ENCODE results near the gene DUSP7.

The DUSP7 gene

GRCh38 chr3:52067046-52067445 lies 10.7 kb upstream of the DUSP7 start:
- DNase-seq = no peak

DNA sequence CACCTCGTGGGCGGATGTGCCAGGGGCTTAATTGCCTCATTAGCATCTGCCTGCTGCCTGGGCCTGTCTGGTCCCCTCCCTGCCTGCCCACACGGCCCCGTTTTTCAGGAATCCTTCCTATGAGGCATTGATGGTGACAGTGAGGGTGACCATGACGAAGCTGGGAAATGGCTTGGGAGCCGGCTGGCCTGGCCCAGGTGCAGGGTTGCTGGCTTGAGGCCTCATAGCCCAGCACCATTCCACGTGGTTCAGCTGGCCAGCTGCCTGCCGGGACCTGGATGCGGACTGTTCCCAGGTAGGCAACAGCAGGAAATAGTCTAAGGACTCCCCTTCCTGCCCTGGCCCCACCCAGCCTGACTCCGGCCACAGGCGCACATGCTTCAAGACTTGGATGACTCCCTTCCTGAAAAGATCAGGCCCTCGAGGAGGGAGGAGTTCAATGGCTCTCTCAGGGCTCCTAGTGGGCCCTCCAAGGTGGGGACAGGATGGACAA lies 8.9 kb upstream of the DUSP7 start:
- no peak for DNase-seq

DNA sequence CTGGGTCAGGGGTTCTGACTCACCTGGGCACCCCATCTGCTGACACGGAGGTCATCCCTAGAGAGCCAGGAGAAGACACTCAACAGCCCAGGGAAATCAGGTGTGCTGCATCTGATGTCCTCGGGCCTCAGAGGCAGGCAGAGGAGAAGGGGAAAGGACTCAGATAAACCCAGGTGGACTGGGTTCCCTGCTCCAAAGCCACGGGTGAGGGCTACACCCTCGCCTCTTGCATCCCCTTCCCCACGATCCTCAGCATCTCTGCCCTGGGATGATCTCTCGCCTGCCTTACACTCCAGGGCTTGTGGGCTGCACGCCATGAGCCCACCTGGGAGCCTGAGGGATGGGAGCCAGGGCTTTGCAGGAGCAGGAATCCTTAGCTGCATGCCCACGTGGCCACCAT lies 8.2 kb upstream of the DUSP7 start:
- DNase-seq = no peak

DNA sequence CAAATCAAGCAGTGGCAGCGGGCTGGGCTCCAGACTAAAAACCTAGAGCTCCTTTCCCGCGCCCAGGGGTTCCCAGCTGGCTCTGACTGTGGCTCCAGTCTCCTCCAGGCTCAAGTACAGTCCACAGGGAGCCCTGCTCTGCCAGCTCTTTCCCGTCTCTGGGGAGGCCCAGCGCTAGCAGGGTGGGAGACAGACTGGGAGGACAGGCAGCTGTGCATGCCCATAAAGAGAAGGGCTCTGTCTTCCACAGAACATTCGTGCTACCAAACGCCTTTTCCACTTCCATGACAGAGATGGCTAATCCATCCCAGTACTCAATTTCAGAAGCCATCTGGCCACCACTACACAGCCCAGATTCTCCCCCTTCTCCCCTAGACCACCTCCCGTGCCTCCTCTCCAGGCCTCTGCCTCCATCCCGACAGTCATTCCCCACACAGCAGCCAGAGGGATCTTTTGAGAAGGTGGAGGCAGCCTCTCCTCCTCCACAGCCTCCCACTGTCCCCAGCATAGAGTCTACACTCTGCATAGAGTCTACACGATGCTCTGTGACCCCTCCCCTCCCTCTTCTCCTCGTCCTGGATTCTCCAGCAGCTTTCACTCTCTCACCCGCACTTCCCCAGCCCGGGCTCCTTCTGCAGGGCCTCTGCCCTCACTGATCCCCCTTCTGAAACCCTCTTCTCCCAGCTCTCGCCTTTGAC lies 6.8 kb upstream of the DUSP7 start:
- DNase-seq = no peak

- peak; percentile 81 for DNase-seq
Observed at GRCh38 chr3:52062505-52062904, 6.1 kb upstream of the DUSP7 start.

DNA sequence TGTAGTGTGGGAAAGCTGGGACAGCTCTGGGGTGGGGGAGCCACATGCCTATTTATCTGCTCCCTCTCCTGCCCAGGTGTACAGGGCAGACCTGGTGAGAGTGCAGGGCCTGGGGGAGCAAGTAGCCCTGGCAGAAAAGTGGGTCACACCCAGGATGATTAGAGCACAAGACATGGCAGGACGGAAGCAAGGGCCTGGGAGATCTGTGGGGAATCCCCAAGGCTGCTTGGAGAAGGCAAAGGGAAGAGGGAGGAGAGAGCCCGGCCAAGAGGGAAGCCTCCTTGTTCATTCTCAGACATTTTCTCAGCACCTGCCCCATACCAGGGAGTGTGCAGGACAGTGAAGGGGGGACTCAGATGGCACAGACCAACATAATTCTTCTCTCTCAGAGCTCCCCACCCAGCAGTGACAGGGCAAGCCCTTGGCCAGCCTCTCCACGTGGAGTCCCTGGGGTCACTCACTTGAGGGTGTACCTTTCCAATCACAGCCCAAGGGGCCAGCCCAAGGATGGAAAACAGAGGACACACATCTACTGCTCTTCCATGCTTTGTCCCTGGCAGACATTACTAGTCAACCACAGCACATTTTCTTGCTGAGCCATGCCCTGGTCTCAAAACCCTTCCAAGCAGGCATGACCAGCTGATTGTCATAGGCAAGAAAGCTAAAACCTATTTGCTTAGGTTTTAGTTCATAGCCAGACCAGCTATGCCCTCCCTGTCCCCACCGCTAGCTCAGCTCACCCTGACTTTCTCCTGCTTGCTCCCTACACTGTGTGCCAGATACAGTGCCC lies 4.9 kb upstream of the DUSP7 start:
- DNase-seq = no peak

- DNase-seq = no peak
Observed at GRCh38 chr3:52059781-52060180, 3.4 kb upstream of the DUSP7 start.

GRCh38 chr3:52057812-52058495 lies 1.6 kb upstream of the DUSP7 start:
- peak; percentile 25 for DNase-seq

GRCh38 chr3:52056968-52057811 lies 819 bp upstream of the DUSP7 start:
- DNase-seq = peak; percentile 99

DNA sequence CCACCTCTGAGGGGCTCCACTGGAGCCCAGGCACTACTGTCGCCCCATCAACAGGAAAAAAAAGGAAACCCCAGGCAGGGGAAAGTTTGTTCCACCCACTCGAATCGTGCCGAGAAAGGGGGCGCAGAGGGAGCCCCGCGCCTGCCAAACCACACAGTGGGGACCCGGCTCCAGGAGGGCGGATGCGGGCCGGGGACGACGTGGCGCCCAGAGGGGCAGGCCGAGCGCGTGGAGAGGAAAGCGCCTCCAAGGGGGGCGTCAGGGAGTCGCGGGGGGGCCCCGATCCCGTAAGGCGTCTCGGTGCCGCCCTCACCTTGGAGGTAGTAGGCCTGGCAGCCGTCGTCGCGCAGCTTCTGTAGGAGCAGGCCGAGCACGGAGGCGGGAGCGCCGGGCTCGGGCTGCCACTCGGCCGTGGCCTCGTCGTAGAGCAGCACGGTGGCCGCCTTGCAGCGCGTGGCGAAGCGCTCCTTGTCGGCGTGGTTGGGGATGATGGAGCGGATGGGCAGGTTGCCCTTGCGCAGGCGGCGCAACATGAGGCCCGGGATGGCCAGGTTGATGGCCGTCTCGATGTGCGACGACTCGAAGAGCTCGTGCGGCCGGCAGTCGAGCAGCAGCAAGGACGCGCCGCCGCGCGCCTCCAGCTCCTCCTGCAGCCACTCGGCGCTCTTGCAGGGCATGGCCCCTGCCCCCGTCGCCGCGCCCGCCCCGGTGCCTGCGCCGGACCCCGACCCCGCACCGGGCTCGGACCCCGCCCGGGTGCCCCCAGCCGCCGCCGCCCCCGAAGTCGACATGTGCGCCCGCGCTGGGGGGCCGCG lies 627 bp downstream of the DUSP7 start:
- DNase-seq = peak; percentile 61

- DNase-seq = no peak
Observed at GRCh38 chr3:52054661-52055511, 1.5 kb downstream of the DUSP7 start.

DNA sequence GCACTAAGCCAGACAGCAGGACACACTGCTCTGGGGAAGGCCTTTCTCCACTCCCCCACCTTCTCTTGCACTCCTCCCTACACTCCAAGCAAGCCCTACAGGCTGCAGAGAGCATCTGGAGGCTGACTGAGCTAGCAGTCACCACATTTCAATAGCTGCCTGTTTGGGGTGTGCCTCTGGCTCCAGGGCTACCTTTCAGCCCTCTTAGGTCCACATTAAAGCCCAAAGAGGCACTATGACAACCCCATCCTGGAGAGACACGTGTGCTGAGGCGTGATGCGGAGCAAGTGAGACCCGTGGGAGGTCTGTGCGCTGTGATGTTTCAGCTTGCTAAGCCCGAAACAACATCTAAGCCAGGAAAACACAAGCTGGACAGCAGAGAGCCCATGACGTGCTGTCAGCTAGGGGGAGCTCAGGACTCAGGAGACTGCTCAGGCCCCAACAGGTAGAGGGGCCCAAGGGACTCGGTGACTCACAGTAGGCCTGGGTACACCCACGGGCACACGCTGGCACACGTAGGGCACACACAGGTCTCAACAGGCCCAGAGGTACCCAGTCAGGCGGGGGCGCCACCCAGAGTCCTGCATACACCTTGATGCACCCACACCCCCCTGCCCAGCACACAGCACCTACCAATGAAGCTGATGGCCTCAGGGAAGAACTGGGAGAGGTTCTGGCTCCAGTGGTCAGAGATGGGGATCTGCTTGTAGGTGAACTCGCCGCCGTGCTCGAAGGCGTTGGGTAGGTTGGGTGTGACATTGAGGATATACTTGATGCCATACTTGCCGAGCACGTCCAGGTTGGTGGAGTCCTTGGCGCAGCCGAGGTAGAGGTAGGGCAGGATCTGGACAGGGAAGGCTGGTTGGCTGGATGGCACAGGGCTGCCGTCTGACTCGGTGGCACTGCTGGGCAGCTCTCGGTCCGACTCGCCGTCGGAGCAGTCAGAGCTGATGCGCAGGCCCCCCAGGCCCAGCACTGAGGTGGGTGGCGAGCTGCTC lies 2.8 kb downstream of the DUSP7 start:
- DNase-seq = no peak

GRCh38 chr3:52052831-52053306 lies 3.5 kb downstream of the DUSP7 start:
- DNase-seq = peak; percentile 80

DNA sequence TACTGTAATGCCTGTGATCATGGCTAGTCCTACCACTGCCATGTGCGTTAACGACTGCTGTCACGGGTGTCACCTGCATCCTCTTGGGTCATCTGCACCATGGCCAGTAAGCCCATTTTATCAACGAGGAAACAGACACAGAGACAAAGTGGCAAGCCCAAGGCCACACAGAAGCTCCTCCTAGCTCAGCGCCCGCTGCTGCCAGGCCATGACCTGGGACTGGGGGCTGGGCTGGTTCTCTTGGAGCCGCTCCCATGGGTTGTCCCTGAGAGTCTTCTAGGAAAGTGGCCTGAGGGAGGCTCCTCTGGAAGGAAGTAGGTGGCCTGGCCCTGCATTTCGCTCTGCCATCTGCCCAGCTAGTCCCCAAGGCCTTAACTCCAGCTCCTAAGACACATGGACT lies 4.9 kb downstream of the DUSP7 start:
- DNase-seq = no peak

- no peak for DNase-seq
Observed at GRCh38 chr3:52050571-52050970, 5.8 kb downstream of the DUSP7 start.

GRCh38 chr3:52049503-52049902 lies 6.9 kb downstream of the DUSP7 start:
- DNase-seq = no peak

DNA sequence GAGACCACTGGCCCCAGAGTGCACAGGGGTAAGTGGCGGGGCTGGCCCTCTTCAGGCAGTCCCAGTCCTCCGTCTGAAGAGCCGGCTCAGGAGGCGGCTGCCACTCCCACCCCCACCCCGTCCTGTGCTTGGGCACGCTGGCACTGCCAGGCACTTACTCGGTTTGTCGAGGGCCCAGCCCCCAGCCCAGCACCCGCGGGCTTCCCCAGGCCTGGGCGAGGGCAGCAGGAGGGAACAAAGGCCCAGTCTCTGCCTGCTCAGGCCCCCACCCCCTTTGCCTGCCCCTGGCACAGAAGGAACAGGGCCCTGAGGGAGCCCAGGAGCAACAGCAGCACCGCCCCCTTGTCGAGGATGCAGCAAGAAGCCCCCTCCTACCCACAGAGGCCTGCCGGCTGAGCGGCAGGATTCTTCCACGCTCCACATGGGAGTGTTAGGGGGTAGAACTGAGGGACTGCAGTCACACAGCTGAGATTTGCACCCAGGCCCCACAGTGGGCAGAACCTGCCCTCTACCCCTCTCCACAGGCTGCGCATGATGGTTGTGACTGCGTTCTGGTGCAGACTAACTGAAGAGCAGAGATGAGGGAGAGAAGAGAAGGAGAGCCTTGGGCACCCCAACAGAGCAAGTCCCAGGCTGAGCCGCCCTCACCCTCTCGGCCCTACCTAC lies 8.9 kb downstream of the DUSP7 start:
- no peak for DNase-seq

GRCh38 chr3:52046902-52047239 lies 9.5 kb downstream of the DUSP7 start:
- no peak for DNase-seq

Measured in HCEC 1CT (cell line).